Keratinocyte (primary cell): Measurements from ENCODE around the gene KIAA1217. TPM values are rescaled to one million over a fixed set of nuclear protein-coding genes. Genes with fewer than 3 reads are reported as not detected.

ENCODE experiments used
- DNase-seq: peaks from one replicate; pipeline ENCODE4 v3.0.0-alpha.2; 2011; ENCODE audit warnings: low read depth, missing footprints, low spot score
- FAIRE-seq: peaks from 2 replicates; lab custom pipeline; 2011; peaks lifted over from hg19 to GRCh38; lab: Jason Lieb, UNC
- H2AFZ ChIP-seq: 2 replicates; pipeline ENCODE4 v1.6.0; 2012; ENCODE audit warnings: low read length, control low read depth, inconsistent platforms; ENCODE audit not compliant: control insufficient read depth
- H3K27ac ChIP-seq: 2 replicates; pipeline ENCODE4 v1.5.1; 2011; ENCODE audit warnings: low read length; ENCODE audit not compliant: control insufficient read depth, insufficient read depth
- H3K27me3 ChIP-seq: 3 replicates; pipeline ENCODE4 v1.6.0; 2011; ENCODE audit warnings: low read length; ENCODE audit not compliant: control insufficient read depth, insufficient read depth; ENCODE audit errors: extremely low read depth
- H3K36me3 ChIP-seq, 2 experiments: 2 replicates in 1 of 2; 3 replicates in 1 of 2; pipeline ENCODE4 v1.5.1; 2011; ENCODE audit warnings: low read length in 2 of 2, mild to moderate bottlenecking in 1 of 2; ENCODE audit not compliant: control insufficient read depth in 2 of 2, insufficient read depth in 2 of 2; ENCODE audit errors: extremely low read depth in 1 of 2
- H3K4me1 ChIP-seq: 3 replicates; pipeline ENCODE4 v1.5.1; 2011; ENCODE audit warnings: low read length; ENCODE audit not compliant: control insufficient read depth, insufficient read depth; ENCODE audit errors: extremely low read depth
- H3K4me2 ChIP-seq: 3 replicates; pipeline ENCODE4 v1.6.0; 2011; ENCODE audit warnings: low read depth, low read length; ENCODE audit not compliant: control insufficient read depth, insufficient read depth; ENCODE audit errors: extremely low read depth
- H3K4me3 ChIP-seq, 3 experiments: fragments of 200-600 bp in 1 of 3; sonication (generic) in 1 of 3; 2 replicates in 2 of 3; 3 replicates in 1 of 3; pipeline ENCODE4 v1.5.1; 2011 to 2016; ENCODE audit warnings: low read length in 3 of 3, mild to moderate bottlenecking in 3 of 3, control low read depth in 2 of 3, inconsistent platforms in 1 of 3, low read depth in 1 of 3, mixed read lengths in 1 of 3, mixed run types in 1 of 3, moderate library complexity in 1 of 3; ENCODE audit not compliant: control insufficient read depth in 2 of 3, insufficient read depth in 2 of 3; ENCODE audit errors: extremely low read depth in 1 of 3
- H3K79me2 ChIP-seq: 2 replicates; pipeline ENCODE4 v1.6.0; 2012; ENCODE audit warnings: low read length; ENCODE audit not compliant: control insufficient read depth, insufficient read depth
- H3K9ac ChIP-seq: 3 replicates; pipeline ENCODE4 v1.6.0; 2011; ENCODE audit warnings: low read length; ENCODE audit not compliant: control insufficient read depth, insufficient read depth; ENCODE audit errors: extremely low read depth
- H3K9me1 ChIP-seq: 3 replicates; pipeline ENCODE4 v1.6.0; 2011; ENCODE audit warnings: low read length; ENCODE audit not compliant: control insufficient read depth, insufficient read depth; ENCODE audit errors: extremely low read depth
- H3K9me3 ChIP-seq: 2 replicates; pipeline ENCODE4 v1.5.1; 2012; ENCODE audit warnings: low read depth, low read length; ENCODE audit not compliant: control insufficient read depth
- H4K20me1 ChIP-seq: 3 replicates; pipeline ENCODE4 v1.6.0; 2011; ENCODE audit warnings: low read length; ENCODE audit not compliant: control insufficient read depth, insufficient read depth; ENCODE audit errors: extremely low read depth
- EZH2 ChIP-seq: IDR thresholded peaks from one replicate; pipeline ENCODE4 v1.6.1; 2012; ENCODE audit warnings: inconsistent platforms, mild to moderate bottlenecking, low read length, moderate library complexity
- dilution Hi-C: fragments of 300-500 bp; cut with MboI; formaldehyde crosslinking; loops from one replicate; pipeline ENCODE4 v1.7.0; 2020; ENCODE audit warnings: low sequenced_read_pairs; ENCODE audit not compliant: extremely low pct_ligation_motif_present
- polyA plus RNA-seq, 5 experiments: library from polyadenylated mRNA; depleted of rRNA in 3 of 5; stranded (reverse) in 3 of 5; stranded (forward) in 1 of 5; unstranded in 1 of 5; fragments of >200 nt; gene quantifications; 1 replicate in 1 of 5; 2 replicates in 3 of 5; 3 replicates in 1 of 5; pipeline versions ENCODE4 v1.2.1 to v1.2.3, GENCODE V29; 2011 to 2012; ENCODE audit warnings: missing spikeins in 2 of 5, low read depth in 1 of 5, low replicate concordance in 1 of 5
- TF ChIP-seq, protein P1 (sequence below), 3 experiments: IDR thresholded peaks in 1 of 3; conservative IDR thresholded peaks in 1 of 3; optimal IDR thresholded peaks in 1 of 3; 2 replicates in 2 of 3; 3 replicates in 1 of 3; pipeline versions ENCODE3 to v1.5.1; 2011; ENCODE audit warnings: low read length in 3 of 3, mild to moderate bottlenecking in 3 of 3, moderate library complexity in 2 of 3, control low read depth in 1 of 3, inconsistent platforms in 1 of 3; ENCODE audit not compliant: insufficient read depth in 2 of 3; ENCODE audit errors: extremely low read depth in 1 of 3

Gene KIAA1217
- polyA plus RNA-seq, 1 donor (not counting 4 experiments of a cell fraction or from before 2014, with no cell fraction given): 10.4 TPM

- H3K9ac ChIP-seq: no peak overlapping the region
- TF ChIP-seq EZH2: no peak
- TF ChIP-seq, protein P1, sequence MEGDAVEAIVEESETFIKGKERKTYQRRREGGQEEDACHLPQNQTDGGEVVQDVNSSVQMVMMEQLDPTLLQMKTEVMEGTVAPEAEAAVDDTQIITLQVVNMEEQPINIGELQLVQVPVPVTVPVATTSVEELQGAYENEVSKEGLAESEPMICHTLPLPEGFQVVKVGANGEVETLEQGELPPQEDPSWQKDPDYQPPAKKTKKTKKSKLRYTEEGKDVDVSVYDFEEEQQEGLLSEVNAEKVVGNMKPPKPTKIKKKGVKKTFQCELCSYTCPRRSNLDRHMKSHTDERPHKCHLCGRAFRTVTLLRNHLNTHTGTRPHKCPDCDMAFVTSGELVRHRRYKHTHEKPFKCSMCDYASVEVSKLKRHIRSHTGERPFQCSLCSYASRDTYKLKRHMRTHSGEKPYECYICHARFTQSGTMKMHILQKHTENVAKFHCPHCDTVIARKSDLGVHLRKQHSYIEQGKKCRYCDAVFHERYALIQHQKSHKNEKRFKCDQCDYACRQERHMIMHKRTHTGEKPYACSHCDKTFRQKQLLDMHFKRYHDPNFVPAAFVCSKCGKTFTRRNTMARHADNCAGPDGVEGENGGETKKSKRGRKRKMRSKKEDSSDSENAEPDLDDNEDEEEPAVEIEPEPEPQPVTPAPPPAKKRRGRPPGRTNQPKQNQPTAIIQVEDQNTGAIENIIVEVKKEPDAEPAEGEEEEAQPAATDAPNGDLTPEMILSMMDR (optimal IDR thresholded peaks at IDR 0.05 in 1 of 3, IDR thresholded peaks at IDR 0.05 in 1 of 3, conservative IDR thresholded peaks at IDR 0.05 in 1 of 3; ENCODE audit: extremely low read depth in 1 of 3, insufficient read depth in 2 of 3, low read length in 3 of 3): no peak
- no peaks in the 10 kb centered on the region for H3K9me3 ChIP-seq
- H3K27me3 ChIP-seq: no peaks in the 10 kb centered on the region
- H3K9me1 ChIP-seq: no peaks in the 10 kb centered on the region
- FAIRE-seq: no peak
- no peak for DNase-seq
- no peaks in the 10 kb centered on the region for H4K20me1 ChIP-seq
- no peak overlapping the region for H3K4me3 ChIP-seq
- H3K79me2 ChIP-seq: peaks cover 2% of the 10 kb centered on the region
- no peaks in the 10 kb centered on the region for H3K4me1 ChIP-seq
- H3K36me3 ChIP-seq: no peaks in the 10 kb centered on the region
- no peak overlapping the region for H3K4me2 ChIP-seq
- no peak overlapping the region for H2AFZ ChIP-seq
- dilution Hi-C loops: no loop called here
- no peak overlapping the region for H3K27ac ChIP-seq
These were observed 68.3 kb downstream of the KIAA1217 start for GRCh38 chr10:24277277-24277676.

DNA sequence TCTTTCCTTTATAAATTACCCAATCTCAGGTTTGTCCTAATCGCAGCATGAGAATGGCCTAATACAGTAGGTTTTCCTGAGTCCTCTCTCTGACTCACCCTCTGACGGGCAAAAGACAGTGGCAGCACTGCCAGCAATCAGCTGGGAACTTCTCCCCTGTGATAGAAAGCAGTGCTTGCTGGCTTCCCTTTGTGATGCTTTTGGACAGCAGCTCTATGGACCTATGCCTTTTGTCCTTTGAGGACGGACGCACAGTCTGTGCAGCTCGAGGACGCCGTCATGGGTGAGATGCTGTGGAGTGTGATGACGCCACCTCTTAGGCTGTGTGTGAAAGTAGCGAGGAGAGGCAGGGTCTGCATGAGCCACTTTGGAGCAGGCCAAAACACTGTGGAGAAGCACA lies 68.8 kb downstream of the KIAA1217 start:
- dilution Hi-C loops: no loop called here
- no peak overlapping the region for H3K9ac ChIP-seq
- H3K9me3 ChIP-seq: no peaks in the 10 kb centered on the region
- H3K9me1 ChIP-seq: no peaks in the 10 kb centered on the region
- H3K79me2 ChIP-seq: peaks cover 2% of the 10 kb centered on the region
- H3K36me3 ChIP-seq: no peaks in the 10 kb centered on the region
- no peak overlapping the region for H3K27ac ChIP-seq
- H2AFZ ChIP-seq: no peak overlapping the region
- no peaks in the 10 kb centered on the region for H4K20me1 ChIP-seq
- no peaks in the 10 kb centered on the region for H3K27me3 ChIP-seq
- DNase-seq (no peak), FAIRE-seq (no peak)
- H3K4me3 ChIP-seq: no peak overlapping the region
- TF ChIP-seq EZH2: no peak
- TF ChIP-seq, protein P1 (optimal IDR thresholded peaks at IDR 0.05 in 1 of 3, IDR thresholded peaks at IDR 0.05 in 1 of 3, conservative IDR thresholded peaks at IDR 0.05 in 1 of 3; ENCODE audit: extremely low read depth in 1 of 3, insufficient read depth in 2 of 3, low read length in 3 of 3): no peak
- no peaks in the 10 kb centered on the region for H3K4me1 ChIP-seq
- no peak overlapping the region for H3K4me2 ChIP-seq
